Prostate gland (tissue), 2 donors: ENCODE measurements around the gene DAB1. TPM values are rescaled to one million over a fixed set of nuclear protein-coding genes. Genes with fewer than 3 reads are reported as not detected.

Experiments used
- DNase-seq: peaks from one replicate; pipeline ENCODE4 v3.0.0-alpha.2; 2019; ENCODE audit warnings: low spot score
- H3K27ac ChIP-seq, 2 donors: fragments of 200-600 bp; sonication (generic); 2 replicates each; pipeline ENCODE4 v1.5.1; 2017 to 2019
- H3K27me3 ChIP-seq: fragments of 200-600 bp; sonication (generic); replicated peaks from 2 replicates; pipeline ENCODE4 v1.5.1; 2019; ENCODE audit not compliant: insufficient read depth
- H3K36me3 ChIP-seq, 2 donors: fragments of 200-600 bp; sonication (generic); 1 replicate in 1 of 2; 2 replicates in 1 of 2; pipeline versions ENCODE4 v1.5.1 to v1.8.1; 2017 to 2019
- H3K4me1 ChIP-seq: fragments of 200-600 bp; sonication (generic); replicated peaks from 2 replicates; pipeline ENCODE4 v1.5.1; 2019
- H3K4me3 ChIP-seq, 2 donors: fragments of 200-600 bp; sonication (generic); 2 replicates each; pipeline ENCODE4 v1.5.1; 2017 to 2019
- H3K9me3 ChIP-seq: fragments of 200-600 bp; sonication (generic); 2 replicates; pipeline ENCODE4 v1.5.1; 2017
- POLR2A ChIP-seq: fragments of 450-650 bp; IDR thresholded peaks from one replicate; pipeline ENCODE4 v1.6.1; 2016; ENCODE audit warnings: antibody characterized with exemption, mild to moderate bottlenecking
- POLR2AphosphoS5 ChIP-seq: sonication (generic); formaldehyde crosslinking; IDR thresholded peaks from one replicate; pipeline ENCODE4 v1.6.1; 2017; ENCODE audit warnings: antibody characterized with exemption
- WGBS: methylation state at CpG from one replicate; pipeline ENCODE4 v1.1.5; 2018; 5-methylcytosine and 5-hydroxymethylcytosine counted together
- intact Hi-C: fragments of 100-400 bp; cut with DNase I; formaldehyde crosslinking; loops from one replicate; pipeline ENCODE4 v1.14.2; 2022
- total RNA-seq, 2 donors: library from RNA; depleted of rRNA; stranded (reverse); fragments of >200 nt; gene quantifications; one replicate each; pipeline ENCODE4 v1.1.0, GENCODE V29; 2016
- TF ChIP-seq, protein P1 (sequence below), 4 experiments: fragments of 200-600 bp in 2 of 4; fragments of 450-650 bp in 2 of 4; sonication (generic) in 2 of 4; IDR thresholded peaks; 1 replicate in 3 of 4; 2 replicates in 1 of 4; pipeline ENCODE4 v1.5.1; 2016 to 2019; ENCODE audit warnings: antibody characterized with exemption in 4 of 4, mild to moderate bottlenecking in 2 of 4, moderate library complexity in 2 of 4

The DAB1 gene
- total RNA-seq, 2 donors from 2014 or later: 0.64 to 3.6 TPM

DNA sequence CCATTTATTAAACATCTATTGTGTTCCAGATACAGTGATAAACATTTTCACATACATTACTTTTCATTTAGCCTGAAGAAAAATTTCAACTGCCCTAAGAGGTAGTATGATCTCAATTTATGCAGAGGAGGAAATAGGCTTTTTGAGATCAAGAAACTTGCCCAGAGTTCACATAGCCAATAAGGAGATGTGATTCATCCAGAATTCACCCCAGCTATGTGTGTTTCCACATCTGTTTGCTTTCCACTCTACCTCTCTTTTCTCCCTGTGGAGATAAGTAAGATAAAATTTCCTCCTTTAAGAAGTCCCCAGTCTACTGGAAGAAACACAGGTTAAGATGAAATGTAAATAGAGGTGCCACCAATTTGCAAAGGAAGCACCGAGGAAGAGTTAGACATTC lies 258.3 kb downstream of the DAB1 start:
- WGBS: 43% methylated on average over 1 of the region's 1 CpG
- no peak overlapping the region for H3K4me3 ChIP-seq
- H3K36me3 ChIP-seq: no peaks in the 10 kb centered on the region
- H3K27me3 ChIP-seq: no peaks in the 10 kb centered on the region
- TF ChIP-seq POLR2AphosphoS5 (no peak), POLR2A (no peak)
- TF ChIP-seq, protein P1, sequence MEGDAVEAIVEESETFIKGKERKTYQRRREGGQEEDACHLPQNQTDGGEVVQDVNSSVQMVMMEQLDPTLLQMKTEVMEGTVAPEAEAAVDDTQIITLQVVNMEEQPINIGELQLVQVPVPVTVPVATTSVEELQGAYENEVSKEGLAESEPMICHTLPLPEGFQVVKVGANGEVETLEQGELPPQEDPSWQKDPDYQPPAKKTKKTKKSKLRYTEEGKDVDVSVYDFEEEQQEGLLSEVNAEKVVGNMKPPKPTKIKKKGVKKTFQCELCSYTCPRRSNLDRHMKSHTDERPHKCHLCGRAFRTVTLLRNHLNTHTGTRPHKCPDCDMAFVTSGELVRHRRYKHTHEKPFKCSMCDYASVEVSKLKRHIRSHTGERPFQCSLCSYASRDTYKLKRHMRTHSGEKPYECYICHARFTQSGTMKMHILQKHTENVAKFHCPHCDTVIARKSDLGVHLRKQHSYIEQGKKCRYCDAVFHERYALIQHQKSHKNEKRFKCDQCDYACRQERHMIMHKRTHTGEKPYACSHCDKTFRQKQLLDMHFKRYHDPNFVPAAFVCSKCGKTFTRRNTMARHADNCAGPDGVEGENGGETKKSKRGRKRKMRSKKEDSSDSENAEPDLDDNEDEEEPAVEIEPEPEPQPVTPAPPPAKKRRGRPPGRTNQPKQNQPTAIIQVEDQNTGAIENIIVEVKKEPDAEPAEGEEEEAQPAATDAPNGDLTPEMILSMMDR (IDR thresholded peaks at IDR 0.05): no peak
- DNase-seq: no peak
- H3K9me3 ChIP-seq: no peaks in the 10 kb centered on the region
- H3K27ac ChIP-seq: no peak overlapping the region
- no peaks in the 10 kb centered on the region for H3K4me1 ChIP-seq
- intact Hi-C loops: no loop called here

DNA sequence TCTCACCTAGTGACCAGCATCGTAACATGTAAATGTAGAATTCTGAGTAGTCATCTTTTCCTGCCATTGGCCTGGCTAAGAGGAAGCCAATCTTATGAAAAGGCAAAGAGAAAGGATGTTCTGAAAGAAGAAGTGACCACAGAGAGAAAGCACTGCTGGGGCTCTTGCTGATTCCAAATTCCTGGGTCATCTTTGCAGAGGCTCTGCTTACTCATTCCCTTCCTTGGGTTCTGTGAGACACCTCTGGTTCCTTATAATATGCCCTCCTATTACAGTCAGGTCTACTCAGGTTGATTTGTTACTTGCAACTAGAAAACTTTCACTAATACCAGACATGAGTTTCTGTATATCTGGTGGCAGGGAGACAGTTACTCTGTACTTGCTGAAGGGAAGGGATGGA lies 259.3 kb downstream of the DAB1 start:
- DNase-seq: no peak
- H3K36me3 ChIP-seq: no peaks in the 10 kb centered on the region
- H3K27me3 ChIP-seq: no peaks in the 10 kb centered on the region
- TF ChIP-seq POLR2AphosphoS5 (no peak), POLR2A (no peak)
- TF ChIP-seq, protein P1 (IDR thresholded peaks at IDR 0.05): no peak
- H3K27ac ChIP-seq: no peak overlapping the region
- WGBS: 94% methylated on average over 1 of the region's 1 CpG
- no peak overlapping the region for H3K4me3 ChIP-seq
- no peaks in the 10 kb centered on the region for H3K9me3 ChIP-seq
- no peaks in the 10 kb centered on the region for H3K4me1 ChIP-seq
- intact Hi-C loops: no loop called here

DNA sequence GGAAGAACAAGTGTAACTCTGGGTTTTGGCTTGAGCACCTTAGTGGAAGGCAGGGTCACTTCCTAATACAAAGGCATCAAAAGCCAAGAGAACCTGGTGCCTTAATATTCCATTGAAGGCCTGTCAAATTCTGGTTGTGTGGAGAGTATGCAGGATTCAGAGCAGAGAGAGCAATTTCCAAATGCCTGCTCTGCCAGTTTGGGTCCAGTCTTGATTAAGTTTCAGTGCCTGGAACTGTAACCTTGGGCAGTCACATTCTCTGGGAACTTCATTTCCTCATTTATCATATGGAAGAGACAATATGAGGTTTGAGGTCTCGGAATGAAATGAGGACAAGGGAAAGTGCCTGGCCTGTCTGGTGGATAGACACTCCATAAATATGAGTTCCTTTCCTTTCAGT lies 260.1 kb downstream of the DAB1 start:
- DNase-seq: no peak
- H3K27me3 ChIP-seq: no peaks in the 10 kb centered on the region
- intact Hi-C loops: no loop called here
- H3K36me3 ChIP-seq: no peaks in the 10 kb centered on the region
- 85% methylated on average over 1 of the region's 1 CpG for WGBS
- TF ChIP-seq, protein P1 (IDR thresholded peaks at IDR 0.05): no peak
- TF ChIP-seq POLR2AphosphoS5 (no peak), POLR2A (no peak)
- H3K9me3 ChIP-seq: no peaks in the 10 kb centered on the region
- no peak overlapping the region for H3K27ac ChIP-seq
- H3K4me1 ChIP-seq: no peaks in the 10 kb centered on the region
- no peak overlapping the region for H3K4me3 ChIP-seq

DNA sequence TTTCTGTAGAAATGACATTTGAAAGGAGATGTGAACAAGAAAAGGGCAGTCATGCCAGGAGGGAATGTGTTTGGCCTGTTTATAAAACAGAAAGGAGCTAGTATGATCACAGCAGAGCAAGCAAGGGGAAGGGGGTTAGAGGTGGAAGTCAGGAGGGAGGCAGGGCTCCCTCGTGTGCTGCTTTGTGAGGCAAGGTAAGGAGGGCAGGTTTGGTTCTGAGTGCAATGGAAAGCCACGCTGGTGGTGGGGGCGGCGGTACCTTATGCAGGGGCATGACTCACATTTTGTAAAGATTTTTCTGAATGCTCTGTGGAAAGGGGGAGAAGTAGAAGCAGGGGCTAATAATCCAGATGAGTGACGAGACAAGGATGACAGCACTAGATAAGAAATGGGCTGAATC lies 260.5 kb downstream of the DAB1 start:
- no peaks in the 10 kb centered on the region for H3K27me3 ChIP-seq
- no peaks in the 10 kb centered on the region for H3K9me3 ChIP-seq
- TF ChIP-seq POLR2A (no peak), POLR2AphosphoS5 (no peak)
- TF ChIP-seq, protein P1 (IDR thresholded peaks at IDR 0.05): no peak
- H3K4me3 ChIP-seq: no peak overlapping the region
- no peaks in the 10 kb centered on the region for H3K36me3 ChIP-seq
- intact Hi-C loops: no loop called here
- no peak for DNase-seq
- WGBS: 74% methylated on average over 5 of the region's 5 CpGs
- H3K4me1 ChIP-seq: no peaks in the 10 kb centered on the region
- H3K27ac ChIP-seq: no peak overlapping the region

DNA sequence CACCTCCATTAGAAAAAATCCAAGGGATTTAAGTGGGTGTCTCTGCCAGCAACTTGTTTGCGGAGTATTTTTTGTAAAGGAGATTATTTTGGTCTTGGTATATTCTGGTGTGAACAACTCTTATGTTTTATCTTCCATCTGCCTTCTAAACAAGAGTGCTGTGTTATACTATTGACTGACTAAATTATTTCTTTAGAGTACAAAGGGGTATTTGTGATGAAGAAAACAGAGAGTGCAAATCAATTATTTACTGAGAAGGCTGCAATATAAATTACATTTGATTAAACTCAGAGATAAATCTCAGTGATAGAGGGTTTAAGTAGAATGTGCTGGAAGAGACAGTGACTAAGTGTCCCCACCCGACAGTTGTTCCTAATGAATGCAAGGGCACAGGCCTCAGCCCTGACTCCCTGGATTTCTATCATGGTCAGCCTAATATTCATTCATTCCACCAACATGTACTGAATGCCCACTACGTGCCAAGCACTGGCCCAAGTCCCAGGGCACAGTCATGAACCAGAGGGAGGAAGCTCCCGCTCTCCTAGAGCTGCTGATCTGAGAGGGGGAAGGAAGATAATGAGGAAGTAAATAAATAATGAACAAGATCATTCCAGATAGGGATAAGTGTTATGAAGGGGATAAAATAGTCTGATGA lies 261.1 kb downstream of the DAB1 start:
- Histone ChIP-seq H3K27ac (no peak overlapping the region), H3K9me3 (no peaks in the 10 kb centered on the region), H3K27me3 (no peaks in the 10 kb centered on the region), H3K36me3 (no peaks in the 10 kb centered on the region), H3K4me1 (no peaks in the 10 kb centered on the region), H3K4me3 (no peak overlapping the region)
- TF ChIP-seq POLR2AphosphoS5 (no peak), POLR2A (no peak)
- TF ChIP-seq, protein P1 (IDR thresholded peaks at IDR 0.05): no peak
- WGBS: 60% methylated on average over 4 of the region's 4 CpGs
- no peak for DNase-seq
- intact Hi-C loops: no loop called here
